Neuron (in vitro differentiated cells): ENCODE results near the gene DNAL1.

Experiments used
- H2AFZ ChIP-seq: one replicate; pipeline ENCODE4 v1.6.1; 2013; ENCODE audit warnings: low read depth, mild to moderate bottlenecking, inconsistent platforms, low read length, moderate library complexity
- H3K27me3 ChIP-seq: one replicate; pipeline ENCODE4 v1.6.1; 2013; ENCODE audit warnings: low read length; ENCODE audit not compliant: insufficient read depth
- H3K36me3 ChIP-seq: one replicate; pipeline ENCODE4 v1.6.1; 2013; ENCODE audit warnings: low read length; ENCODE audit not compliant: insufficient read depth
- H3K4me1 ChIP-seq: one replicate; pipeline ENCODE4 v1.6.1; 2013; ENCODE audit warnings: low read length; ENCODE audit not compliant: insufficient read depth
- H3K4me3 ChIP-seq: 2 replicates; pipeline ENCODE4 v1.5.1; 2013; ENCODE audit warnings: mild to moderate bottlenecking, low read length, moderate library complexity
- H3K9me3 ChIP-seq: one replicate; pipeline ENCODE4 v1.6.1; 2013; ENCODE audit warnings: low read length

Gene DNAL1

GRCh38 chr14:73748858-73749357, 104.1 kb downstream of the DNAL1 start:
- no peaks in the 10 kb centered on the region for H3K36me3 ChIP-seq
- H3K4me1 ChIP-seq: peaks cover 9% of the 10 kb centered on the region
- H2AFZ ChIP-seq: no peak overlapping the region
- H3K27me3 ChIP-seq: no peaks in the 10 kb centered on the region
- H3K9me3 ChIP-seq: no peaks in the 10 kb centered on the region
- H3K4me3 ChIP-seq: no peak overlapping the region

GRCh38 chr14:73749706-73750530, 105.1 kb downstream of the DNAL1 start:
- H3K4me1 ChIP-seq: peaks cover 7% of the 10 kb centered on the region
- no peak overlapping the region for H3K4me3 ChIP-seq
- no peaks in the 10 kb centered on the region for H3K36me3 ChIP-seq
- H3K27me3 ChIP-seq: no peaks in the 10 kb centered on the region
- no peaks in the 10 kb centered on the region for H3K9me3 ChIP-seq
- no peak overlapping the region for H2AFZ ChIP-seq

GRCh38 chr14:73750531-73750901, 105.7 kb downstream of the DNAL1 start:
- H3K36me3 ChIP-seq: no peaks in the 10 kb centered on the region
- no peak overlapping the region for H2AFZ ChIP-seq
- no peak overlapping the region for H3K4me3 ChIP-seq
- no peaks in the 10 kb centered on the region for H3K27me3 ChIP-seq
- peaks cover 7% of the 10 kb centered on the region for H3K4me1 ChIP-seq
- no peaks in the 10 kb centered on the region for H3K9me3 ChIP-seq

GRCh38 chr14:73751157-73751691, 106.4 kb downstream of the DNAL1 start:
- Histone ChIP-seq H3K4me1 (peaks cover 14% of the 10 kb centered on the region), H3K4me3 (no peak overlapping the region), H3K27me3 (no peaks in the 10 kb centered on the region), H3K9me3 (no peaks in the 10 kb centered on the region), H2AFZ (no peak overlapping the region), H3K36me3 (no peaks in the 10 kb centered on the region)

- H3K4me1 ChIP-seq: peaks cover 18% of the 10 kb centered on the region
Observed at GRCh38 chr14:73752297-73752992, 107.7 kb downstream of the DNAL1 start.

More at GRCh38 chr14:73752297-73752992, 107.7 kb downstream of the DNAL1 start:
- H3K36me3 ChIP-seq: no peaks in the 10 kb centered on the region
- H3K27me3 ChIP-seq: no peaks in the 10 kb centered on the region
- H3K4me3 ChIP-seq: no peak overlapping the region
- H2AFZ ChIP-seq: no peak overlapping the region
- no peaks in the 10 kb centered on the region for H3K9me3 ChIP-seq
